NCI-H524 treated with DMSO at 0.1 percent for 48 hours (cell line): ENCODE results near the gene ACHE.
A peak's percentile ranks its signal among the peaks of the same experiment; 100 is the strongest.

ENCODE experiments used
- DNase-seq: peaks from one replicate; lab custom pipeline; 2025; lab: John Stamatoyannopoulos, UW

ACHE gene

GRCh38 chr7:100884736-100885439 lies 10.8 kb downstream of the ACHE start:
- no peak for DNase-seq

GRCh38 chr7:100882785-100883526 lies 12.7 kb downstream of the ACHE start:
- no peak for DNase-seq

GRCh38 chr7:100882201-100882600 lies 13.5 kb downstream of the ACHE start:
- DNase-seq: no peak

GRCh38 chr7:100881136-100881535 lies 14.6 kb downstream of the ACHE start:
- DNase-seq: no peak

GRCh38 chr7:100880645-100881044 lies 15.0 kb downstream of the ACHE start:
- DNase-seq: no peak

GRCh38 chr7:100879685-100880261 lies 15.9 kb downstream of the ACHE start:
- peak; percentile 73 for DNase-seq

- DNase-seq: no peak
Observed at GRCh38 chr7:100878685-100879084, 17.0 kb downstream of the ACHE start.

GRCh38 chr7:100878013-100878412 lies 17.7 kb downstream of the ACHE start:
- no peak for DNase-seq

- DNase-seq: no peak
Observed at GRCh38 chr7:100875356-100875751, 20.3 kb downstream of the ACHE start.

- DNase-seq: peak; percentile 57
Observed at GRCh38 chr7:100874577-100875355, 20.9 kb downstream of the ACHE start, which contains the start of gene SRRT. SRRT (plus strand) TSS chr7:100875103; CDS start chr7:100875591, 488 bp downstream.

GRCh38 chr7:100874300-100874576 lies 21.4 kb downstream of the ACHE start:
- DNase-seq: no peak

- DNase-seq: no peak
Observed at GRCh38 chr7:100873599-100874299, 21.9 kb downstream of the ACHE start.

- DNase-seq: no peak
Observed at GRCh38 chr7:100867776-100868485, 27.8 kb downstream of the ACHE start.

GRCh38 chr7:100867040-100867775 lies 28.5 kb downstream of the ACHE start, which contains the start of gene TRIP6:
TRIP6 (plus strand) TSS chr7:100867387; CDS start chr7:100867498, 111 bp downstream.
- DNase-seq: no peak

- DNase-seq: no peak
Observed at GRCh38 chr7:100866729-100867039, 29.0 kb downstream of the ACHE start.

- no peak for DNase-seq
Observed at GRCh38 chr7:100865938-100866728, 29.6 kb downstream of the ACHE start.

- no peak for DNase-seq
Observed at GRCh38 chr7:100865372-100865911, 30.2 kb downstream of the ACHE start.

- DNase-seq: no peak
Observed at GRCh38 chr7:100864263-100864845, 31.3 kb downstream of the ACHE start.

GRCh38 chr7:100863406-100863950 lies 32.2 kb downstream of the ACHE start:
- no peak for DNase-seq
